NCI-H1048 (cell line): ENCODE results near the gene ZNF723.
"Not testable (repeated sequence)": the region's sequence is repeated elsewhere in the genome, so short reads cannot be mapped to it uniquely, and the experiment has no call there.

Source experiments
- DNase-seq: peaks from one replicate; lab custom pipeline; 2025; lab: John Stamatoyannopoulos, UW

Gene ZNF723

DNA sequence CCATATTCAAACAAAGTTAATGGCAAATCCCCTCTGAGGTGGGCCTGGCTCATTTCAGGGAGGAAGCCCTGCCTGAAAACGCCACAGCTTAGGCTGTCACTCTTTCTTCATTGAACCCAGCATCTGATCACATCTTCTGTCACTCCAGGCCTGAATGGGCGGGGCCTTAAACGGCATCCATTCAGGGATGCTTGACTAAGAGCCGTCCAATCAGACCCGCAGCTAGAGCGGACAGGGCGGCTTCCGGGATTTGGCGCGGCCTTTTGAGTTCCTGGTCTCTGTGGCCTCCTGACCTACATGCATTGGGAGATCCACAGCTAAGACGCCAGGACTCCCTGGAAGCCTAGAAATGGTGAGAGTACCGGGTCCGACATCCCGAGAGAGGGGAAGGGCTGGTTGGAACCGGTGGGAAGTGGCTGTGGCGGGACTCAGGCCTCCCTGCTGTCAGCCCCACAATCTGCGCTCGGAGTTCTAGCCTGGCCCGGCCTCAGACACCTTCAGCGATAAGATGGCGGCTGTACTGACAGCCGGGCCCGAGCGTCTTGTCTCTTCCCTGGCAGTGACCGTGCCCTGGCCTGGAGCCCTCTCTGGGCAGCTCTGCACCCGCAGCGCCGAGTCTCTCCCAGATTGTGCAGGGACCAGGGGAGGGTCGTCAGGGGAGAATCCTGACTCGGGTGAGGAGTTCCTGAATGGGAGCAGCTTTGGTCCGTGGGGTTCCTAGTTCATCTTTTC lies at the start of gene ZNF723:
Gene ZNF723 (plus strand): TSS at position 261 of the 732 bp plus-strand sequence. CDS start 89 bp downstream, at position 350.
- DNase-seq = no peak

DNA sequence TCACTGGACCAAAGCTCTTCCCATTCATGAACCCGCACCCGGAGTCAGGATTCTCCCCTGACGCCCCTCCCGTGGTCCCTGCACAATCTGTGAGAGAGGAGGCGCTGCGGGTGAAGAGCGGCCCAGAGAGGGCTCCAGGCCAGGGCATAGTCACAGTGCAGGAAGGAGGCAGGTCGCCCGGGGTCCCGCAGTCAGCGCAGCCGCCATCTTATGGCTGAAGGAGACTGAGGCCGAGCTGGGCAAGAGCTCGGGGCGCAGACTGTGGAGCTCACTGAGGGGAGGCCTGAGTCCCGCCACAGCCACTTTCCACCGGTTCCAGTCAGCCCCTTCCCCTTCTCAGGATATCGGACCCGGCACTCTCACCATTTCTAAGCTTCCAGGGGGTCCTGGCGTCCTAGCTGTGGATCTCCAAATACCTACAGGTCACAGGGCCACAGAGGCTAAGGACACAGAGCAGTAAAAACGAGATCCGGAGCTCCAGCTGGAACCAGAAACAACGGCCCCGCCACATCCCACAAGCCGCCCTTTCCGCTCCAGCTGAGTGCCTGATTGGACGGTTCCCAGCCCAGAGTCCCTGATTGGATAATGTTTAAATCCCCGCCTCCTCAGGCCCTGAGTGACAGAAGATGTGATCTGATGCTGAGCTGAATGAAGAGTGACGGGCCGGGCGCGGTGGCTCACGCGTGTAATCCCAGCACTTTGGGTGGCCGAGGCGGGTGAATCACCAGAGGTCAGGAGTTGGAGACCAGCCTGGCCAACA lies 48.3 kb upstream of the ZNF723 start, which contains the start of gene ZNF99:
Gene ZNF99 (minus strand): TSS at position 501 of the 760 bp plus-strand sequence. CDS start 135 bp downstream, at position 366.
- DNase-seq = no peak

GRCh38 chr19:22792863-22793262 lies 39.2 kb upstream of the ZNF723 start:
- not testable (repeated sequence) for DNase-seq

DNA sequence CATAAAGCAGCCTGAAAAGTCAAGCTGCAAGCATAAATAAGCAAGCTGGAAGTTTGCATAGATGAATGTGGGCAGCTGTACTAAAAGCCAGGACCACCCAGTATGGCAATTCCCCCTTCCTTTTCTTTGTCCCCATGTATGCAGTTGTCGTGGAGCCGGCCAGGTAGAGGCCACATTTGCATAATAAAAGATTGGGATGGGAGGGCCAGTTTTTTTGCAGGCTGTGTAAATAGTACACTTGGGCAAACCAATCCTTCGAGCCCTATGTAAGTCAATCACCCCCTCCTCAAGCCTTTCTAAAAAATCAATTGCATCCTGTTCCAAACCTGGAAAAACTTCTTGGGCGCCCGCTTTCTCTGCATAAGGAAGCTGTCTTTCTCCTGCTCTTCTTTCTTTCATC lies 35.1 kb upstream of the ZNF723 start:
- DNase-seq = no peak

DNA sequence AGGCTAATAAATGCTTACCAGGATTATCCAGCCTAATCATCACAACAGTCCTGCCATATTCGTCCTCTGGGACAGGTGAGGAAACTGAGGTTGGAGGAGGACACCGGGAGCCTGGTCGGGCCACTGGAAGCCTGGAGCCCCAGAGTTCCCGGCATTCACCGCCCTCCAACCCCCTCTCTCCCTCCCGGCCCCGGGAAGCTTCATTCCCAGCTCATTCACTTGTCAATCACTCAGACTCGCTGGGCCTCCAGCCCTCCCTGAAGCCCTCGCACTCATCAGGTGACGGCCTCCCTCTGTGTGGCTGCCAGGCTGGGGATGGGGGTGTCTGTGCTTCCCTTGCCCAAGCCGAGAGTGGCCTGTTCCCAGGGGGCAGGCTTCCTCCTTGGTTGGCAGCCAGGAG lies 25.7 kb upstream of the ZNF723 start:
- no peak for DNase-seq

DNA sequence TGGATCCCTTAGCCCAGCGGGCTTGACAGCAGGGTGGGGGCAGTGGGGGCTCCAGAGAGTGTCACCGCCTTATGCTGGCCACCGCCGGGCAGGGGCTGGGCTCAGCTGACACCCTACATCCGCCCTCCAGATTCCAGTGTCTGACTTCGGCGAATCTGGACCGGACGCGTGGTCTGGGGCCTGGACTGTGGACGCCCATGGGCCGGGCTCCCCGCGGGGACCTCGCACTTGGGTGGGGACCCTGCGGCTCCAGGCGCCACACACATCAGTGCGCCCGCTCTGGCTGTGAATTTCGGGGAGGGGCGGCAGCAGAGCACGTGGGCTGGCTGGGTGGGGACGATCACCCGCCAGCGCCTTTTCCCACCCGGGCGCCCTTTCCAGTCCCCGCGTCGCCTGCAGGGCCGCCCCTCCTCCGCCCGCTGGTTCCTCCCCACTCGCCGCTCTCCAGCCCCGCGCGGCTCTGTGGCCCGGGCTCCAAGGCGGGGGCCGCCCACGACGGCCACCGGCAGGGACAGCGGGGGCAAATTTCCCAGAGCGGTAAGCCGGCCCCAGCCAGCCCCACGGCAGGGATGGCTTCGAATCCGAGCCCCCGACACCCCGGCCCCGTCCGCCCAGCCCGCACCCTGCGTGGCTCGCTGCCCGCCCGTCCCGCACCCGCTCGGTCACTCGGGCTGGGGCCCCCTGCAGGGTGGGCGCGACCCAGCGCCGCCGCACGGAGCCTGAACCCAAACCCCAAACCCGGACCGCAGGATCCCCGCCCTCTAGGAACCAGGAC lies 24.8 kb upstream of the ZNF723 start:
- DNase-seq = no peak

GRCh38 chr19:22814124-22814523 lies 18.0 kb upstream of the ZNF723 start:
- no peak for DNase-seq

DNA sequence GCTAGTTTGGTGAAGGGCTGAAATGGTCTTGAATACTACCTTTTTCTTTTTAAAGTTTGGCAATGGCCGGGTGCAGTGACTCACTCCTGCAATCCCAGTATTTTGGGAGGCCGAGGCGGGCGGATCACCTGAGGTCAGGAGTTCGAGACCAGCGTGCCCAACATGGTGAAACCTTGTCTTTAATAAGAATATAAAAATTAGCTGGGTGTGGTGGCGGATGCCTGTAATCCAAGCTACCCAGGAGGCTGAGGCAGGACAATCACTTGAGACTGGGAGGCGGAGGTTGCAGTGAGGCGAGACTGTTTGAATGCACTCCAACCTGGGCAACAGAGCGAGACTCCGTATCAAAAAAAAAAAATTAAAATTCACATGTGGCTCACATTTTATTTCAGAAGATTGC lies 880 bp upstream of the ZNF723 start:
- no peak for DNase-seq

- DNase-seq = not testable (repeated sequence)
Measured at GRCh38 chr19:22857713-22858320, 25.7 kb downstream of the ZNF723 start.

DNA sequence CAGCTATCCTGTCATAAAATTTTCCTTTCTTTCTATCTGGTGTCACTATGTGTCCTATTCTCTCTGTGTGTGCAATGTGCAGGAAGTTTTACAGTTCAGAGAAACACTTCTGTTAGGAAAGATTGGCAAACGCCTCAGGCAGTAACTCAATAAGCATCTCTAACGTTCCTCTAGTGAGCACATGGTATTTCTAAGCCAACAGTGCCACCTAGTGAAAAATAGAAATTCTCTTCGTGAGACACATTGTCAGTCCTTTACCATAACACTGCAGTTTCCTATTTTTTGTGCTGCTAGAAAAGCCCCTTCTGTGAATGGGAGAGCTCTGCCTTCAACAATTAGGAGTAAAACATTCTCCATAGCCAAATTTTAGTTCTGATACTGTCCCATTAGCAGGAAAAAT lies 50.7 kb downstream of the ZNF723 start:
- peak; percentile 14 for DNase-seq

DNA sequence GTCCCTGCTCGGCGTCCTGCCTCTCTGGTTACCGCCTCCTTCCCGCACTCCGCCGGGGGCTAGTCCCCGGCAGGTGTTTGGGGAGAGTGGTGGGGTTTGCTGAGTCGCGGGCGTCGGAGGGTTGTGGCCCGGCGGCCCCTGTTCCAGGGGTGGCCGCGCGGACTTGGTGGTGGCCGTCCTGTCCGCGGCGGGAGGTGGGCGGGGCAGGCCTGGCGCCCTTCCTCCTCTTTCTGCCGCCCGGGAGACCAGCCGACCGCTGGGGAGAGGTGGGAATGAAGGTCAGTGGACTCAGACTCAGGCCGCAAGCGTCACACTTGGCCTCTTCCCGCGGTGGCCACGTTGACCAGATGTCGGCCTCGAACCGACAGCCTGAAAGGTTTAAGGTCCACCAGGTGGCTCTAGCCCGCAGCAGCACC lies 61.8 kb downstream of the ZNF723 start:
- no peak for DNase-seq

DNA sequence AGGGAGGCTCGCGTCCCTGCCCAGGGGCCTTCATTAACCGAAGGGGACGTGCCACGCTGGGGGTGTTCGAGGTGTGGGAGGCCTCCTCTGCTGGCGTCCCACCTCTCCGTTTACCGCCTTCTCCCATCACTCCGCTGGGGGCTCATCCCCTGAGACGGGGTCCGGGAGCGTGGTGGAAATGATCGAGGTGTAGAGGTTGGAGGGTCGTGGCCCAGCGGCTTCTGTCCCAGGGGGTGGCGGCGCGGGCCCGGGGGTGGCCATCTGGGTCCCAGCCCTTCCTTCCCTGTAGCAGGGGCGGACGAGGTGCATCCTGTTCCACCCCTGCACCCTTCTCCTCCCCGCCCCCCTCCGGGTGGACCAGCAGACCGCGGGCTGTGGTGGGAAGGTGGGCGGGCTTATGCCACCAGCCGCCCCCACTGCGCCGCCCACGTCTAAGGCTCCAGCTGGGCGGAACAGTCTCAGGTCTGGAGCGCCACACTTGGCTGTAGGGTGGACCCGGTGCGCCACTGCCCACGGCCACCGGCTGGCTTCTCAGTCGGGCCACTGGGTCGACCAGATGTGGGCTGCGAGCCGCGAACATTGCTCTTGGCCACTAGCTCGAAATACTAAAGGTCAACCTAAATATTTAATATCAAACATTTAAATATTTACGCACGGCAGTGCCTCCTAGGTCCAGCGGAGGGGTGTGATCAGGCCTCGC lies 69.5 kb downstream of the ZNF723 start:
- no peak for DNase-seq
